Left lung (tissue), 10 donors: ENCODE data around the gene ERI2. TPM values are rescaled to one million over a fixed set of nuclear protein-coding genes. Genes with fewer than 3 reads are reported as not detected.

Experiments
- ATAC-seq: fragments of 200-7000 bp; cut with Tn5 transposase; one replicate; pipeline ENCODE4 v1.9.1; 2020; ENCODE audit warnings: moderate library complexity
- DNase-seq, 4 donors: peaks; one replicate each; pipeline ENCODE4 v3.0.0-alpha.2; 2013 to 2020
- H3K27ac ChIP-seq, 2 donors: fragments of 200-600 bp; sonication (generic) in 1 of 2; one replicate each; pipeline versions ENCODE4 v1.5.0 to v1.8.0; 2020 to 2021
- H3K27me3 ChIP-seq, 2 donors: fragments of 200-600 bp; sonication (generic) in 1 of 2; one replicate each; pipeline versions ENCODE4 v1.5.0 to v1.8.0; 2020 to 2021
- H3K36me3 ChIP-seq, 2 donors: fragments of 200-600 bp; sonication (generic) in 1 of 2; one replicate each; pipeline versions ENCODE4 v1.5.0 to v1.8.0; 2020 to 2021
- H3K4me1 ChIP-seq, 2 donors: fragments of 200-600 bp; one replicate each; pipeline ENCODE4 v1.8.0; 2021
- H3K4me3 ChIP-seq, 2 donors: fragments of 200-600 bp; sonication (generic) in 1 of 2; one replicate each; pipeline versions ENCODE4 v1.5.0 to v1.8.0; 2020 to 2021; ENCODE audit warnings: mild to moderate bottlenecking in 1 of 2
- H3K9me3 ChIP-seq, 2 donors: fragments of 200-600 bp; sonication (generic) in 1 of 2; one replicate each; pipeline versions ENCODE4 v1.5.0 to v1.8.0; 2020 to 2021
- intact Hi-C, 2 donors: fragments of 100-400 bp; cut with DNase I; formaldehyde crosslinking; loops; one replicate each; pipeline versions ENCODE4 v1.11.2 to v1.14.2; 2022
- polyA plus RNA-seq, 6 donors: library from polyadenylated mRNA; unstranded; fragments of 120-200 nt; gene quantifications; one replicate each; pipeline ENCODE4 v1.2.1, GENCODE V29; 2013; ENCODE audit not compliant: insufficient read length in 6 of 6
- total RNA-seq, 2 donors: library from RNA; stranded (reverse); fragmentation: NEBNext Ultra II Directional; extraction: Animal tissue kit (Norgen Biotek cat#: 25700); gene quantifications; one replicate each; pipeline ENCODE4 v1.2.1, GENCODE V29; 2021
- TF ChIP-seq, protein P1 (sequence below), 2 donors: fragments of 200-600 bp; sonication (generic) in 1 of 2; IDR thresholded peaks; one replicate each; pipeline versions ENCODE4 v1.5.0 to v1.8.0; 2021; ENCODE audit warnings: antibody characterized with exemption in 2 of 2
- donor health status: DM: no; HTN: yes; CAD: no.
- donor health status: DM: no; HTN: no; CAD: no.

The ERI2 gene
- total and polyA plus RNA-seq, 8 donors = 16.3 to 42.6 (median 34.5) TPM

DNA sequence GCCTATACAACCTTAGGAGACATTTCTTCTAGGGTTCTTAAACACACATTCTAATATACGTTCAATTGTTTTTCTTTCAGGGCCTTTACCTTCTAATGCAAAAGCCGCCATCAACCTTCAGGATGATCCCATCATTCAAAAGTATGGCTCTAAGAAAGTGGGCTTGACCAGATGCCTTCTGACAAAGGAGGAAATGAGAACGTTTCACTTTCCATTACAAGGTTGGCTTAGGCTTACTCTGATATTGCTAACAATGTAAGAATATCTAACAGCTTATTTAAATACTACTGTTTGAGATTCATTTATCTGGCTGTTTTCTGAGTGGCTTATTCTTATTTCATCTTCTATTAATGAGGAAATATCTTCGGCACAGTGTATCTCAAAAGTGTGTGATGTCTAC, 15.4 kb upstream of the ERI2 start:
- H3K4me1 ChIP-seq = no peaks in the 10 kb centered on the region
- H3K27ac ChIP-seq = no peak overlapping the region
- TF ChIP-seq, protein P1, sequence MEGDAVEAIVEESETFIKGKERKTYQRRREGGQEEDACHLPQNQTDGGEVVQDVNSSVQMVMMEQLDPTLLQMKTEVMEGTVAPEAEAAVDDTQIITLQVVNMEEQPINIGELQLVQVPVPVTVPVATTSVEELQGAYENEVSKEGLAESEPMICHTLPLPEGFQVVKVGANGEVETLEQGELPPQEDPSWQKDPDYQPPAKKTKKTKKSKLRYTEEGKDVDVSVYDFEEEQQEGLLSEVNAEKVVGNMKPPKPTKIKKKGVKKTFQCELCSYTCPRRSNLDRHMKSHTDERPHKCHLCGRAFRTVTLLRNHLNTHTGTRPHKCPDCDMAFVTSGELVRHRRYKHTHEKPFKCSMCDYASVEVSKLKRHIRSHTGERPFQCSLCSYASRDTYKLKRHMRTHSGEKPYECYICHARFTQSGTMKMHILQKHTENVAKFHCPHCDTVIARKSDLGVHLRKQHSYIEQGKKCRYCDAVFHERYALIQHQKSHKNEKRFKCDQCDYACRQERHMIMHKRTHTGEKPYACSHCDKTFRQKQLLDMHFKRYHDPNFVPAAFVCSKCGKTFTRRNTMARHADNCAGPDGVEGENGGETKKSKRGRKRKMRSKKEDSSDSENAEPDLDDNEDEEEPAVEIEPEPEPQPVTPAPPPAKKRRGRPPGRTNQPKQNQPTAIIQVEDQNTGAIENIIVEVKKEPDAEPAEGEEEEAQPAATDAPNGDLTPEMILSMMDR (IDR thresholded peaks at IDR 0.05) = no peak
- H3K4me3 ChIP-seq = no peak overlapping the region
- DNase-seq (no peak), ATAC-seq (no peak)
- H3K27me3 ChIP-seq = no peaks in the 10 kb centered on the region
- intact Hi-C loops = no loop called here
- no peaks in the 10 kb centered on the region for H3K9me3 ChIP-seq
- H3K36me3 ChIP-seq = peaks cover 0 to 5% of the 10 kb centered on the region in 2 donors

DNA sequence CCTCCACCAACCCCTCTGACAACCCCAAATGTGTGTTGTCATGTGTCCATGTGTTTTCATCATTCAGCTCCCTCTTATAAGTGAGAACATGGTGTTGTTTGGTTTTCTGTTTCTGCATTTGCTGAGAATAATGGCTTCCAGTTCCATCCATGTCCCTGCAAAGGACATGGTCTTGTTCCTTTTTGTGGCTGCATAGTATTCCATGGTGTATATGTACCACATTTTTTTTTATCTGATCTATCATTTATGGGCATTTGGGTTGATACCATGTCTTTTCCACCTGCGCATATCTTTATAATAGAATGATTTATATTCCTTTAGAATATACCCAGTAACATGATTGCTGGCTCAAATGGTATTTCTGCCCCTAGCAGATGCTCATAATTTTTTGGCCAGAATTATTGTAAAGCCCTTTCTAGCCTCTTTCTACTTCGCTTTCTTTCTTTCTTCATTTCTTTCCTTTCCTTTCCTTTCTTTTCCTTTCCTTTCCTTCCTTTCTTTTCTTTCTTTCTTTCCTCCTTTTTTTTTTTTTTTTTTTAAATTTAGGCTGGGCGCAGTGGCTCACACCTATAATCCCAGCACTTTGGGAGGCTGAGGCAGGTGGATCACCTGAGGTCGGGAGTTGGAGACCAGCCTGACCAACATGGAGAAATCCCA, 12.8 kb upstream of the ERI2 start:
- Histone ChIP-seq H3K36me3 (peaks cover 0 to 5% of the 10 kb centered on the region in 2 donors), H3K4me1 (no peaks in the 10 kb centered on the region), H3K4me3 (no peak overlapping the region), H3K9me3 (no peaks in the 10 kb centered on the region), H3K27ac (no peak overlapping the region), H3K27me3 (no peaks in the 10 kb centered on the region)
- TF ChIP-seq, protein P1 (IDR thresholded peaks at IDR 0.05) = no peak
- ATAC-seq (no peak), DNase-seq (no peak)
- intact Hi-C loops = no loop called here

DNA sequence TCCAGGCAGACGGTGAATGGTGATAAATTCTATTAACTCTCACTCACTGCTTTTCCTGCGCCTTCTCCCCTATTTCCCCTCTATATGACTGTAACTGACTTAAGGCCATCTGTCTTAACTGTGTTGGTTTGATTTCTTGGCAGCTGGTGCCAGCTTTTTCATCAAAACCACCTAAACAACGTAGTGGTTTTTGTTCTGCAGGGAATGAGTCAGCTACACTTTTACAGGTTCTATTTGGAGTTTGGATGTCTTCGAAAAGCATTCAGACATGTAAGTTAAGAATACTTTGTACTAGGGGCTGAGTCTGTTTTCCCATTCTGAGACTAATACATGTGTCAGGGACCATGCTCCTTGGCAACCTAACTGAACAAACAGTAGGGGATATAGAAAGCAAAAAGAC, 8.5 kb upstream of the ERI2 start:
- no peak for ATAC-seq
- no peaks in the 10 kb centered on the region for H3K27me3 ChIP-seq
- no peaks in the 10 kb centered on the region for H3K4me1 ChIP-seq
- DNase-seq = no peak
- H3K4me3 ChIP-seq = no peak overlapping the region
- no peaks in the 10 kb centered on the region for H3K9me3 ChIP-seq
- H3K36me3 ChIP-seq = no peaks in the 10 kb centered on the region
- TF ChIP-seq, protein P1 (IDR thresholded peaks at IDR 0.05) = no peak
- H3K27ac ChIP-seq = no peak overlapping the region
- intact Hi-C loops = no loop called here

DNA sequence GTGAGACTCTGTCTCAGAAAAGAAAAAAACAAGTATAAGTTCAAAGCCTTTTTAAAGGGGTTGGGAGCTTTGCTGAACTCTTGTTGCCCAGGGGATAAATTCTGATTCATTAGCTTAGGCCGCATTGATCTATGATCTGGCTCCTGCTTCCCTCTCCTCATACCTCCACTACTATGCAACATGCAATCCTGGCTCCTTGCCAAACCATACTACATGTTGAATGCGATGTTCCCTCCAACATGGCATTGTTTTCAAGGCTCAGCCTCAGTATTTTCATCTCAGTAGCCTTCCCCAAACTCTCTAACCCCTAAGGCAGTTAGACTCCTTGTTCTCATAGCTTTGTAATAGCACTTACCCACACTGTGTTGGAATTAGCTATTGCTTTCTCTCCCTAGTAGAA, 6.2 kb upstream of the ERI2 start:
- DNase-seq (no peak), ATAC-seq (no peak)
- peaks cover 0 to 2% of the 10 kb centered on the region in 2 donors for H3K4me1 ChIP-seq
- H3K27ac ChIP-seq = no peak overlapping the region
- no peaks in the 10 kb centered on the region for H3K27me3 ChIP-seq
- intact Hi-C loops = no loop called here
- H3K9me3 ChIP-seq = no peaks in the 10 kb centered on the region
- H3K4me3 ChIP-seq = no peak overlapping the region
- TF ChIP-seq, protein P1 (IDR thresholded peaks at IDR 0.05) = no peak
- no peaks in the 10 kb centered on the region for H3K36me3 ChIP-seq

DNA sequence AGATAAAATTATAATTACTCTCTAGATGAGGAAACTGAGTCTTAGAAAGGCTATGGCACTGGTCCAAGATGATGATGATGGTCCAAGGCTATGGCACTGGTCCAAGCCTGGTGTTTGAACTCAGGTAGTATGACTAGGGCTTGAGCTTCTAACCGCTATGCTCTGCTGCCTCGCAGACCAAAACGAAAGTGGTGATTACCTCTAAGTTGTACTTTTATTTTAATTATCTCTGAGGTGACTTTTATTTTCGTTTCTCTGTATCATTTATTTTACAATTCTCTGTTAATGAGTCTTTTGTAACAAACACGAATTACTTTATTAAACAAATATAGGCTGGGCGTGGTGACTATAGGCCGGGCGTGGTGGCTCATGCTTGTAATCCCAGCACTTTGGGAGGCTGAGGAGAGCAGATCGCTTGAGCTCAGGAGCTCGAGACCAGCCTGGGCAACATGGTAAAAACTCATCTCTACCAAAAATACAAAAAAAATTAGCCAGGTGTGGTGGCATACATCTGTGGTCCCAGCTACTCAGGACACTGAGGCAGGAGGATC, 5.7 kb upstream of the ERI2 start:
- Histone ChIP-seq H3K27ac (no peak overlapping the region), H3K27me3 (no peaks in the 10 kb centered on the region), H3K4me3 (no peak overlapping the region), H3K36me3 (no peaks in the 10 kb centered on the region), H3K4me1 (peaks cover 0 to 7% of the 10 kb centered on the region in 2 donors), H3K9me3 (no peaks in the 10 kb centered on the region)
- intact Hi-C loops = no loop called here
- no peak for DNase-seq
- ATAC-seq = no peak
- TF ChIP-seq, protein P1 (IDR thresholded peaks at IDR 0.05) = no peak
